Panc1 (cell line): Measurements from ENCODE around the gene USP24. TPM values are rescaled to one million over a fixed set of nuclear protein-coding genes. Genes with fewer than 3 reads are reported as not detected.

Source experiments
- ATAC-seq: fragments of 200-7000 bp; cut with Tn5 transposase; 2 replicates; pipeline ENCODE4 v1.9.1; 2020; ENCODE audit warnings: mild to moderate bottlenecking, moderate library complexity
- BruUV-seq: library from RNA; stranded (reverse); fragments of 400-500 nt; replicated peaks from 2 replicates; lab custom pipeline; 2021; lab: Mats Ljungman, UMichigan
- CTCF ChIA-PET: fragments of 300-600 bp; sonication (Branson Sonifier 250); formaldehyde crosslinking; loops from one replicate; lab custom pipeline; 2022; ENCODE audit warnings: antibody characterized with exemption; lab: Charles Lee
- POLR2A ChIA-PET: fragments of 300-600 bp; sonication (Branson Sonifier 250); formaldehyde crosslinking; loops from one replicate; lab custom pipeline; 2022; ENCODE audit warnings: antibody characterized with exemption; lab: Charles Lee
- DNase-seq: peaks from one replicate; pipeline ENCODE4 v3.0.0-alpha.2; 2010; ENCODE audit warnings: low read depth, low spot score
- H3K27ac ChIP-seq: 2 replicates; pipeline ENCODE4 v1.5.1; 2011; ENCODE audit warnings: mild to moderate bottlenecking, low read length, inconsistent platforms
- H3K27me3 ChIP-seq: fragments of 200-500 bp; sonication (Bioruptor generic); 2 replicates; pipeline ENCODE4 v1.6.0; 2014; ENCODE audit warnings: low read length, inconsistent platforms; ENCODE audit not compliant: control insufficient read depth, insufficient read depth
- H3K36me3 ChIP-seq: fragments of 200-500 bp; sonication (Bioruptor generic); 2 replicates; pipeline ENCODE4 v1.5.1; 2014; ENCODE audit warnings: inconsistent platforms, mild to moderate bottlenecking, low read length, moderate library complexity; ENCODE audit not compliant: control insufficient read depth, insufficient read depth
- H3K4me1 ChIP-seq: 2 replicates; pipeline ENCODE4 v1.5.1; 2011; ENCODE audit warnings: inconsistent platforms, mild to moderate bottlenecking, low read length, moderate library complexity; ENCODE audit not compliant: control insufficient read depth, insufficient read depth
- H3K4me3 ChIP-seq, 2 experiments: 2 replicates each; pipeline ENCODE4 v1.5.1; 2011 to 2012; ENCODE audit warnings: low read depth in 2 of 2, low read length in 2 of 2, mild to moderate bottlenecking in 2 of 2, inconsistent platforms in 1 of 2, moderate library complexity in 1 of 2
- H3K9me3 ChIP-seq: fragments of 200-500 bp; sonication (Bioruptor generic); 2 replicates; pipeline ENCODE4 v1.5.1; 2014; ENCODE audit warnings: low read depth, mild to moderate bottlenecking, inconsistent platforms, low read length, moderate library complexity; ENCODE audit not compliant: control insufficient read depth, insufficient read depth
- CTCF ChIP-seq: fragments of 450-650 bp; IDR thresholded peaks from 2 replicates; pipeline ENCODE4 v1.5.1; 2017; ENCODE audit warnings: mild to moderate bottlenecking
- POLR2AphosphoS5 ChIP-seq: IDR thresholded peaks from 2 replicates; pipeline ENCODE4 v1.6.1; 2012; ENCODE audit warnings: mild to moderate bottlenecking, low read depth, low read length, moderate library complexity
- REST ChIP-seq, 2 experiments: IDR thresholded peaks; 2 replicates each; pipeline ENCODE4 v1.6.1; 2011 to 2012; ENCODE audit warnings: low read depth in 2 of 2, control low read depth in 1 of 2, low read length in 1 of 2, mild to moderate bottlenecking in 1 of 2, moderate library complexity in 1 of 2; ENCODE audit not compliant: insufficient read depth in 1 of 2
- SIN3A ChIP-seq: IDR thresholded peaks from 2 replicates; pipeline ENCODE4 v1.6.1; 2012; ENCODE audit warnings: low read depth, mild to moderate bottlenecking, low read length, moderate library complexity, borderline replicate concordance; ENCODE audit not compliant: insufficient read depth
- TCF7L2 ChIP-seq: IDR thresholded peaks from 2 replicates; pipeline ENCODE4 v1.6.1; 2011; ENCODE audit warnings: mild to moderate bottlenecking, low read depth, low read length, inconsistent platforms
- in situ Hi-C: cut with HindIII; loops from 2 replicates; pipeline ENCODE4 v1.10.0; 2016; ENCODE audit warnings: low sequenced_read_pairs, low pct_unique_long_range_greater_than_20kb
- intact Hi-C: fragments of 100-400 bp; cut with micrococcal nuclease; formaldehyde crosslinking; loops from one replicate; pipeline ENCODE4 v1.10.0; 2022; ENCODE audit not compliant: unreplicated experiment
- total RNA-seq: library from RNA; stranded (reverse); gene quantifications from one replicate; pipeline ENCODE4 v1.2.1, GENCODE V29; 2021; ENCODE audit not compliant: unreplicated experiment

Gene USP24
- total RNA-seq, 1 experiment from 2014 or later: 52.2 TPM

- Histone ChIP-seq H3K27me3 (no peaks in the 10 kb centered on the region), H3K9me3 (no peaks in the 10 kb centered on the region), H3K36me3 (peaks cover 80% of the 10 kb centered on the region), H3K4me1 (no peaks in the 10 kb centered on the region), H3K27ac (no peak overlapping the region), H3K4me3 (no peak overlapping the region)
- ChIA-PET CTCF (no interaction called here), POLR2A (no interaction called here)
- no TSS peak for BruUV-seq
- in situ Hi-C loops: no loop called here
- ATAC-seq: no peak
- intact Hi-C loops: no loop called here
- no peak for DNase-seq
- TF ChIP-seq TCF7L2 (no peak), POLR2AphosphoS5 (no peak), SIN3A (no peak), REST (IDR thresholded peaks at IDR 0.05; ENCODE audit: insufficient read depth in 1 of 2, low read depth in 2 of 2, low read length in 1 of 2) (no peak), CTCF (no peak)
These were observed 64.1 kb downstream of the USP24 start for GRCh38 chr1:55150880-55151588.

- peaks cover 70% of the 10 kb centered on the region for H3K36me3 ChIP-seq
- H3K9me3 ChIP-seq: no peaks in the 10 kb centered on the region
- no peaks in the 10 kb centered on the region for H3K4me1 ChIP-seq
- in situ Hi-C loops (no loop called here), intact Hi-C loops (no loop called here)
- DNase-seq (no peak), ATAC-seq (no peak)
- TF ChIP-seq POLR2AphosphoS5: no peak
- no peak for TF ChIP-seq SIN3A
- no peak for TF ChIP-seq CTCF
- no peak for TF ChIP-seq TCF7L2
- TF ChIP-seq REST (IDR thresholded peaks at IDR 0.05; ENCODE audit: insufficient read depth in 1 of 2, low read depth in 2 of 2, low read length in 1 of 2): no peak
- ChIA-PET CTCF (no interaction called here), POLR2A (no interaction called here)
- no peak overlapping the region for H3K27ac ChIP-seq
- no peaks in the 10 kb centered on the region for H3K27me3 ChIP-seq
- BruUV-seq: no TSS peak
- H3K4me3 ChIP-seq: no peak overlapping the region
These were observed 66.5 kb downstream of the USP24 start for GRCh38 chr1:55148676-55149075.
